ENCODE data around the gene DLGAP4. TPM values are rescaled to one million over a fixed set of nuclear protein-coding genes. Genes with fewer than 3 reads are reported as not detected.

DLGAP4 gene
- total and polyA plus RNA-seq, 8 donors = 15.1 to 92.2 (median 33.5) TPM

GRCh38 chr20:36482044-36482473, 175.9 kb downstream of the DLGAP4 start:
- peak in 1 of 2 donors; percentile 61 for DNase-seq
- TF ChIP-seq, protein P1, sequence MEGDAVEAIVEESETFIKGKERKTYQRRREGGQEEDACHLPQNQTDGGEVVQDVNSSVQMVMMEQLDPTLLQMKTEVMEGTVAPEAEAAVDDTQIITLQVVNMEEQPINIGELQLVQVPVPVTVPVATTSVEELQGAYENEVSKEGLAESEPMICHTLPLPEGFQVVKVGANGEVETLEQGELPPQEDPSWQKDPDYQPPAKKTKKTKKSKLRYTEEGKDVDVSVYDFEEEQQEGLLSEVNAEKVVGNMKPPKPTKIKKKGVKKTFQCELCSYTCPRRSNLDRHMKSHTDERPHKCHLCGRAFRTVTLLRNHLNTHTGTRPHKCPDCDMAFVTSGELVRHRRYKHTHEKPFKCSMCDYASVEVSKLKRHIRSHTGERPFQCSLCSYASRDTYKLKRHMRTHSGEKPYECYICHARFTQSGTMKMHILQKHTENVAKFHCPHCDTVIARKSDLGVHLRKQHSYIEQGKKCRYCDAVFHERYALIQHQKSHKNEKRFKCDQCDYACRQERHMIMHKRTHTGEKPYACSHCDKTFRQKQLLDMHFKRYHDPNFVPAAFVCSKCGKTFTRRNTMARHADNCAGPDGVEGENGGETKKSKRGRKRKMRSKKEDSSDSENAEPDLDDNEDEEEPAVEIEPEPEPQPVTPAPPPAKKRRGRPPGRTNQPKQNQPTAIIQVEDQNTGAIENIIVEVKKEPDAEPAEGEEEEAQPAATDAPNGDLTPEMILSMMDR (IDR thresholded peaks at IDR 0.05) = no peak
- no peak for TF ChIP-seq POLR2A (IDR thresholded peaks at IDR 0.05)
- no peak for TF ChIP-seq POLR2AphosphoS5 (IDR thresholded peaks at IDR 0.05)
- no peak for TF ChIP-seq EP300 (IDR thresholded peaks at IDR 0.05)
- Histone ChIP-seq H3K4me1 (peaks cover 51 to 97% (median 73%) of the 10 kb centered on the region in 4 donors), H3K9me3 (no peaks in the 10 kb centered on the region), H3K4me3 (no peak overlapping the region), H3K36me3 (peaks cover 0 to 3% (median 0%) of the 10 kb centered on the region in 4 donors), H3K27me3 (no peaks in the 10 kb centered on the region), H3K27ac (peak overlapping the region in 4 of 5 donors; percentile 4 to 47 (median 25))
- intact Hi-C loops (cut with DNase I; ENCODE audit: low total_unique reads) = no loop called here
- 27 to 59% (median 40%) methylated on average over 6 to 8 of the region's 8 CpGs for WGBS, 5 donors

GRCh38 chr20:36483209-36483918, 177.2 kb downstream of the DLGAP4 start:
- H3K36me3 ChIP-seq = no peaks in the 10 kb centered on the region
- peak overlapping the region in 4 of 5 donors; percentile 46 to 63 (median 56) for H3K27ac ChIP-seq
- H3K9me3 ChIP-seq = no peaks in the 10 kb centered on the region
- intact Hi-C loops (cut with DNase I; ENCODE audit: low total_unique reads) = no loop called here
- TF ChIP-seq EP300 (IDR thresholded peaks at IDR 0.05) (no peak), POLR2AphosphoS5 (IDR thresholded peaks at IDR 0.05) (no peak)
- TF ChIP-seq, protein P1 (IDR thresholded peaks at IDR 0.05) = no peak
- WGBS, 5 donors = 74 to 88% (median 80%) methylated on average over 4 to 5 of the region's 5 CpGs
- peaks cover 50 to 95% (median 76%) of the 10 kb centered on the region in 4 donors for H3K4me1 ChIP-seq
- no peak overlapping the region for H3K4me3 ChIP-seq
- DNase-seq = no peak
- no peaks in the 10 kb centered on the region for H3K27me3 ChIP-seq

DNA sequence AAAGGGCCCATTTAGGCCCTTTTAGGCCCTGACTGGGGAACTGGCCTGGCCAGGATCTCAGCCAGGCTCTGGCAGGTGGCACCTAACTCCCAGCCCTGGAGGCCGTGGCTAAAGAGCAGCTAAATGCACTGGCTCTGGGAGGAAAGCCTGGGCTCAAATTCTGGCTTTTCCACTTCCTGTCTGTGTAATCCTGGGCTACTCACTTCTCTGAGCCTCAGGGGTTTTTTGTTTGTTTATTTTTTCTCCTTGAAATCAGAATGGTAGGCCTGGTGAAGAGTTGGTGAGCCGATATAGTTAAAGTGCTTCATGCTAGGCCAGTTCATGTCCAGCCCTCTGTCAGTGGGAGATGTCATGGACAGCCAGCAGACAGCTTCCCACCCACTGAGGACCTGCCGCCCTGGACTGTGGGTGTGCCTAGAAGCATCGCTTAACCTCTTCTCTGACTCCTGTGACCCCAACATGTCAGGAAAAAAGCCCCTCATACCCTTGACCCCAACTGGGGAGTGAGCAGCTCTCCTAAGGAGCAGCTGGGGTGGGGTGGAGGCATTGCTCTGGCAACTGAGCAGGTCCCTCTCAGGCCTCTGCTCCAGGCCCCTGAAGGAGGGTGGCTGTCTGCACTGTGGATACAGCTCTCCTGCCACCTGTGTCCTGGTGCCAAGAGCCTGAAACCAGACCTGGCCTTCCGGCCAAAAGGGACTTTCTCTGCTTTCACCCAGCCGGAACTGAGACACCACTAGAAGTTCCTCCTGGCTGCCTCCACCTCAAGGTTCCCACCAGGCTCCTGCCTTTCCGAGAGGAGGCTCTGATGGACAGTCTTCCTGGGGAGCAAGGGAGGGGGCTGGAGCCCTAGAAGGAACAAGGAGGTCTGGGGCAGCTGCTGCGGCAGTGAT, 178.0 kb downstream of the DLGAP4 start:
- no peaks in the 10 kb centered on the region for H3K36me3 ChIP-seq
- H3K27ac ChIP-seq = peak overlapping the region in 4 of 5 donors; percentile 46 to 63 (median 56)
- WGBS, 5 donors = 42 to 63% (median 59%) methylated on average over 7 to 8 of the region's 8 CpGs
- DNase-seq = peak in 1 of 2 donors; percentile 43
- H3K9me3 ChIP-seq = no peaks in the 10 kb centered on the region
- no peak overlapping the region for H3K4me3 ChIP-seq
- TF ChIP-seq, protein P1 (IDR thresholded peaks at IDR 0.05) = no peak
- no peak for TF ChIP-seq EP300 (IDR thresholded peaks at IDR 0.05)
- TF ChIP-seq POLR2A (IDR thresholded peaks at IDR 0.05) = no peak
- no peak for TF ChIP-seq POLR2AphosphoS5 (IDR thresholded peaks at IDR 0.05)
- no peaks in the 10 kb centered on the region for H3K27me3 ChIP-seq
- intact Hi-C loops (cut with DNase I; ENCODE audit: low total_unique reads) = no loop called here
- peaks cover 45 to 95% (median 77%) of the 10 kb centered on the region in 4 donors for H3K4me1 ChIP-seq

- TF ChIP-seq POLR2AphosphoS5 (IDR thresholded peaks at IDR 0.05) = no peak
- TF ChIP-seq EP300 (IDR thresholded peaks at IDR 0.05) = no peak
- TF ChIP-seq, protein P1 (IDR thresholded peaks at IDR 0.05) = no peak
- TF ChIP-seq POLR2A (IDR thresholded peaks at IDR 0.05) = no peak
- no peaks in the 10 kb centered on the region for H3K27me3 ChIP-seq
- DNase-seq = no peak
- intact Hi-C loops (cut with DNase I; ENCODE audit: low total_unique reads) = no loop called here
- 91 to 97% (median 95%) methylated on average over 3 of the region's 3 CpGs for WGBS, 5 donors
- H3K4me3 ChIP-seq = no peak overlapping the region
- no peaks in the 10 kb centered on the region for H3K9me3 ChIP-seq
- no peak overlapping the region for H3K27ac ChIP-seq
- H3K36me3 ChIP-seq = peaks cover 0 to 3% (median 0%) of the 10 kb centered on the region in 4 donors
- peaks cover 45 to 94% (median 73%) of the 10 kb centered on the region in 4 donors for H3K4me1 ChIP-seq
Observed at GRCh38 chr20:36485286-36485685, 179.1 kb downstream of the DLGAP4 start.

All from stomach (tissue), 9 donors.